Naive B cell (primary cell): ENCODE results near the gene HSP90B1. TPM values are rescaled to one million over a fixed set of nuclear protein-coding genes. Genes with fewer than 3 reads are reported as not detected.
A peak's percentile ranks its signal among the peaks of the same experiment; 100 is the strongest.

Experiments used
- ATAC-seq, 2 donors: fragments of 150-1000 bp; cut with Tn5 transposase; 2 replicates each; pipeline ENCODE4 v1.10.0; 2021; ENCODE audit warnings: low read depth in 2 of 2, mild to moderate bottlenecking in 2 of 2, moderate library complexity in 2 of 2
- DNase-seq: peaks from one replicate; pipeline ENCODE4 v3.0.0; 2022
- H3K27ac Mint-ChIP-seq, 6 donors: one replicate each; pipeline ENCODE4 v1.8.0; 2020 to 2022; ENCODE audit warnings: mild to moderate bottlenecking in 6 of 6, mixed read lengths in 6 of 6, moderate library complexity in 5 of 6, inconsistent platforms in 2 of 6
- H3K27me3 Mint-ChIP-seq, 3 donors: one replicate each; pipeline ENCODE4 v1.8.0; 2021 to 2022; ENCODE audit warnings: mixed read lengths in 3 of 3, mild to moderate bottlenecking in 1 of 3
- H3K36me3 Mint-ChIP-seq, 2 donors: one replicate each; pipeline ENCODE4 v1.8.0; 2020 to 2022; ENCODE audit warnings: mixed read lengths in 2 of 2, inconsistent platforms in 1 of 2, mild to moderate bottlenecking in 1 of 2
- H3K4me1 Mint-ChIP-seq, 3 donors: one replicate each; pipeline ENCODE4 v1.8.0; 2020 to 2022; ENCODE audit warnings: mixed read lengths in 3 of 3, inconsistent platforms in 1 of 3, mild to moderate bottlenecking in 1 of 3, moderate library complexity in 1 of 3
- H3K4me3 Mint-ChIP-seq, 8 donors: one replicate each; pipeline ENCODE4 v1.8.0; 2020 to 2022; ENCODE audit warnings: mild to moderate bottlenecking in 8 of 8, mixed read lengths in 8 of 8, moderate library complexity in 8 of 8, inconsistent platforms in 2 of 8
- H3K9me3 Mint-ChIP-seq, 7 donors: one replicate each; pipeline ENCODE4 v1.8.0; 2020 to 2022; ENCODE audit warnings: mixed read lengths in 7 of 7, mild to moderate bottlenecking in 5 of 7, inconsistent platforms in 2 of 7, moderate library complexity in 1 of 7
- polyA plus RNA-seq, 6 donors: library from polyadenylated mRNA; unstranded; fragments of 300-500 nt; fragmentation: Illumina TruSeq; gene quantifications; one replicate each; pipeline ENCODE4 v1.2.3, GENCODE V29; 2021; ENCODE audit warnings: low read depth in 6 of 6

Gene HSP90B1
- polyA plus RNA-seq, 6 donors from 2014 or later, result 152 to 207 (median 177) TPM

GRCh38 chr12:103965590-103966504 is 35.6 kb downstream of the HSP90B1 start, which contains the start of gene TDG:
Gene TDG (plus strand): TSS chr12:103965872. CDS start chr12:103966038, 166 bp downstream.
- DNase-seq, result peak; percentile 97
- H3K4me1 Mint-ChIP-seq, result peaks cover 36 to 40% (median 39%) of the 10 kb centered on the region in 3 donors

DNA sequence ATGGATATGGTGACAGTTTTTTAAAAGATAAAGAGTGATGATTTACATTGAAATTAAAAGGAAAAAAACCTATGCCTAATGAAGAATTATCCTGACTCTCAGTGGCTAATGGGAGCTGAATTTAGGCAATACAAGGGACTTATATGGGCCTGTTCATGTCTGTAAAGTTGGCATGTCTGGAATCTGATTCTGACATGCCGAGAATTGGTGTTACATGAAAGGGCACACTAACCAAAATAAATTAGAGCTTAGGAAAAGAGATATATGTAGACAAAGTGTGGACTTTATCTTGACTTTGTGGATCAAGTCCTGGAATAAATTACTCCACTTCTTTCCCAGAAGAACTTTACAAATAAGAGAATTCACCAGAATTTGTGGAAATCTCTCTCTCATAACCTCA is 36.5 kb downstream of the HSP90B1 start:
- Mint-ChIP-seq H3K36me3 (no peaks in the 10 kb centered on the region), H3K9me3 (no peaks in the 10 kb centered on the region), H3K27ac (peak overlapping the region; percentile 73 to 99 (median 98)), H3K4me3 (peak overlapping the region; percentile 87 to 99 (median 96)), H3K4me1 (peaks cover 41 to 47% (median 46%) of the 10 kb centered on the region in 3 donors), H3K27me3 (no peaks in the 10 kb centered on the region)
- DNase-seq (no peak), ATAC-seq (no peak)

More at GRCh38 chr12:103965590-103966504, 35.6 kb downstream of the HSP90B1 start, which contains the start of gene TDG:
- Mint-ChIP-seq H3K4me3 (peak within 1 kb of the TSS; percentile 87 to 99 (median 96)), H3K27me3 (no peaks in the 10 kb centered on the region), H3K27ac (peak within 1 kb of the TSS; percentile 98 to 99 (median 98)), H3K9me3 (no peaks in the 10 kb centered on the region), H3K36me3 (no peaks in the 10 kb centered on the region)
- peak; percentile 93 to 94 for ATAC-seq

GRCh38 chr12:103969391-103969790 is 39.2 kb downstream of the HSP90B1 start:
- H3K4me1 Mint-ChIP-seq, result peaks cover 41 to 56% (median 55%) of the 10 kb centered on the region in 3 donors
- peak overlapping the region in 2 of 8 donors; percentile 10 for H3K4me3 Mint-ChIP-seq
- ATAC-seq (no peak), DNase-seq (no peak)
- H3K27ac Mint-ChIP-seq, result peak overlapping the region in 1 of 6 donors; percentile 14
- no peaks in the 10 kb centered on the region for H3K27me3 Mint-ChIP-seq
- no peaks in the 10 kb centered on the region for H3K36me3 Mint-ChIP-seq
- no peaks in the 10 kb centered on the region for H3K9me3 Mint-ChIP-seq

DNA sequence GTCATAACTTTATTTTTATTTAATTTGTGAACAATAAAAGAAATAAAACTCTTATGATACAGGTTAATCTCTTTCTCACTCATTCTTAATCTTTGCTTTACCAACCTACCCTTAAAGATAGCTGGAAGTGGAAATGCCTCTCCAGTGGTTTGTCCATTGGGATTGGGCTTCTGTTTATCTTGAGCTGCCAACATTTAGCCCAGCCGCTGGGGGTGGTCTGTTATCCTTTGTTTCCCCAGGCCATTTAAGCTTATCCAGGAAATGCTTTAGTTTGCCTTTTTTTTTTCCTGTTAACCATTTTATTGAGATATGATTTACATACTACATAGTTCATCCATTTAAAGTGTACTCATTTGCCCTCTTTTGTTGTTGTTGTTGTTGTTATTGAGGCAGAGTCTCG is 43.7 kb downstream of the HSP90B1 start:
- Mint-ChIP-seq H3K4me3 (peak overlapping the region in 1 of 8 donors; percentile 40), H3K9me3 (no peaks in the 10 kb centered on the region), H3K36me3 (peaks cover 10 to 16% of the 10 kb centered on the region in 2 donors), H3K27ac (peak overlapping the region in 1 of 6 donors; percentile 47), H3K4me1 (peaks cover 29 to 47% (median 44%) of the 10 kb centered on the region in 3 donors), H3K27me3 (no peaks in the 10 kb centered on the region)
- ATAC-seq (no peak), DNase-seq (no peak)

DNA sequence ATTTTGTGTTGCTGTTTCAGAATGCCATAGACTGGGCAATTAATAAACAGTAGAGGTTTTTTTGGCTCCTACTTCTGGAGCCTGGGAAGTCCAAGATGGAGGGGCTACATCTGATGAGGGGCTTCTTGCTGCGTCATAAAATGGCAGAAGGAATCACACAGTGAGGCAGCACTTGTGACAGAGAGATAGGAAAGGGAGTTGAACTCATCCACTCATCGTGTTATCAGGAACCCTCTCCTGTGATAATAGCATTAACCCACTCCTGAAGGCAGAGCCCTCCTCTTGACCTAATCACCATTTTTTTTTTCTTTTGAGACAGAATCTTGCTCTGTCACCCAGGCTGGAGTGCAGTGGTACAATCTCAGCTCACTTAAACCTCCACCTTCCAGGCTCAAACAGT is 45.2 kb downstream of the HSP90B1 start:
- Mint-ChIP-seq H3K4me1 (peaks cover 27 to 47% (median 39%) of the 10 kb centered on the region in 3 donors), H3K36me3 (peaks cover 10 to 16% of the 10 kb centered on the region in 2 donors), H3K27ac (peak overlapping the region in 1 of 6 donors; percentile 54), H3K9me3 (no peaks in the 10 kb centered on the region), H3K27me3 (no peaks in the 10 kb centered on the region), H3K4me3 (no peak overlapping the region)
- no peak for ATAC-seq
- DNase-seq, result no peak

DNA sequence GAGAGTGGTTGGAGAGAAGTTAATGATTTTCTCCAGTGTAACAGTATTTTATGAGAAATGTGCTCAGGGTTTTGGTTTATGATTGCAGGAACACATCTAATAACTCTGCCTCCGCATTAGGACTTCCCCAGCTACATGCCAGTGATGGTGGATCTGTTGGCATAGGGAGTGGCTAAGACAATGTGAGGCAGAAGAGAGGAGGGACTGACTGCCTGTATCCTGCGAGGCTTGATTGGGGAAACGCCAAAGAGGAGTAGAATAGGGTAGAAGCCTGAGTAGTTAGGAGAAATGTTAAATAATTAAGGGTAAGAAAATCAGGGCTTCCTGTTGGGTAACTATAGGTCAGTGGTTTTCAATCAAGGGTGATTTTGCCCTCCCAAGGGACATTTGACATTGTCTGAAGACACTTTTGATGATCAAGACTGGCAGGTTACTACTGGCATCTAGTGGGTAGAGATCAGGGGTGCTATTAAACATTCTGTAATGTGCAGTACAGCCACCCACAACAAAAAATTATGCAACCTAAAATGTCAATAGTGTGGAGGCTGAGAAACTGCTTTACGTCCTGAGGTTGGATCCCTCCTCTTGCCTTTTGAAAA is 48.3 kb downstream of the HSP90B1 start:
- ATAC-seq, result peak; percentile 83 to 84
- Mint-ChIP-seq H3K36me3 (peaks cover 14 to 16% of the 10 kb centered on the region in 2 donors), H3K27me3 (no peaks in the 10 kb centered on the region), H3K4me3 (peak overlapping the region in 1 of 8 donors; percentile 29), H3K27ac (peak overlapping the region in 3 of 6 donors; percentile 66 to 82 (median 74)), H3K9me3 (no peaks in the 10 kb centered on the region), H3K4me1 (peaks cover 22 to 31% (median 26%) of the 10 kb centered on the region in 3 donors)
- no peak for DNase-seq

- Mint-ChIP-seq H3K27ac (no peak overlapping the region), H3K4me1 (no peaks in the 10 kb centered on the region), H3K4me3 (no peak overlapping the region), H3K27me3 (no peaks in the 10 kb centered on the region), H3K36me3 (peaks cover 0 to 12% of the 10 kb centered on the region in 2 donors), H3K9me3 (no peaks in the 10 kb centered on the region)
- no peak for DNase-seq
- ATAC-seq, result no peak
Measured at GRCh38 chr12:103986829-103987228, 56.6 kb downstream of the HSP90B1 start.

DNA sequence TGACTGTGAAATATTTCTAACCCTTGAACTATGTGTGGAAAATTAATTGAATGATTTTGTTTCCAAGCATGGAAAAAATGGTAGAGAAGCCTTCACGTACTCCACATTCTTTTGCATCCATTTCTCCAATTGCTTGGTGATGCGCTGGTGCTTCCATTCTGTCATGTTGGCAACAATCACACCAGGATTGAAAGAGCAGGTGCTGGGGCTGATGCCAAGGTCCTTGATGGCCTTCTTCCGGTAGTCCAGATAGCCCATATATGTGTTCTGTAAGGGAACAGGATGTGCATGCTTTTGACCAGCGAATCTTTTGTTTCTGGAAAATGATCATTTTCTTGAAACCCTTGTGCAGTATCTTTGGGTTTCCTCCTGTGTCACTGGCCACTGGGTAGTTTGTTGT is 64.0 kb downstream of the HSP90B1 start:
- H3K27me3 Mint-ChIP-seq, result peaks cover 5 to 24% (median 12%) of the 10 kb centered on the region in 3 donors
- H3K4me3 Mint-ChIP-seq, result no peak overlapping the region
- H3K9me3 Mint-ChIP-seq, result no peaks in the 10 kb centered on the region
- no peaks in the 10 kb centered on the region for H3K4me1 Mint-ChIP-seq
- ATAC-seq (no peak), DNase-seq (no peak)
- H3K36me3 Mint-ChIP-seq, result no peaks in the 10 kb centered on the region
- no peak overlapping the region for H3K27ac Mint-ChIP-seq

DNA sequence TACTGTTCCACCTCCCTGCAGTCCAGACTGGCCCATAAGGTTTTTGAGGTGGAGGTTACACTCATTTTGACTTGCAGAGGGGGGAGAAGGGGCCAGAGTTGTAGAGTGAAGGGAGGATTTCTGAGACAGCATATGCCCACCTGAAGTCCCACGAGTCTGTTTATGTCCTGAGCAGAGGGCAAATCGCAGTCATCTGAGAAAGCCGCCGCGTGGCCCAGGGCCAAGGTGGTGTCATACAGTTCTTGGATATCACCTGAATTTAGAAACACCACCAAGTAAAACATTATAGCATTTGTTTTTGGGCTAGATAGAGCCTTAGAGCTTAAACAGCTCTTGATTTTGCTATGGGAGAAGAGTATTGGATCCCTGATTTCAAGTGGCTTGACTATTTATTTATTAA is 66.4 kb downstream of the HSP90B1 start:
- no peak for DNase-seq
- no peak overlapping the region for H3K4me3 Mint-ChIP-seq
- H3K36me3 Mint-ChIP-seq, result no peaks in the 10 kb centered on the region
- no peak overlapping the region for H3K27ac Mint-ChIP-seq
- ATAC-seq, result no peak
- H3K4me1 Mint-ChIP-seq, result no peaks in the 10 kb centered on the region
- peaks cover 5 to 39% (median 31%) of the 10 kb centered on the region in 3 donors for H3K27me3 Mint-ChIP-seq
- H3K9me3 Mint-ChIP-seq, result no peaks in the 10 kb centered on the region

GRCh38 chr12:103997286-103997900 is 67.2 kb downstream of the HSP90B1 start:
- ATAC-seq (no peak), DNase-seq (no peak)
- Mint-ChIP-seq H3K4me1 (no peaks in the 10 kb centered on the region), H3K36me3 (no peaks in the 10 kb centered on the region), H3K27me3 (peaks cover 5 to 39% (median 33%) of the 10 kb centered on the region in 3 donors), H3K27ac (peak overlapping the region in 1 of 6 donors; percentile 35), H3K9me3 (no peaks in the 10 kb centered on the region), H3K4me3 (no peak overlapping the region)

Other genes with a start within 250 kb of the HSP90B1 start
- 1 to 10 TPM in 5 of 6 donors, under 1 TPM in 1; 0.96 to 4.4 (median 1.9) TPM for gene NT5DC3, start 89.2 kb upstream of the HSP90B1 start, polyA plus RNA-seq
- gene TDG, start 35.5 kb downstream of the HSP90B1 start, polyA plus RNA-seq, result 10 to 100 TPM; 19.3 to 27.1 (median 21.1) TPM
- gene GLT8D2, start 119.8 kb downstream of the HSP90B1 start, polyA plus RNA-seq, result under 1 TPM in 2 of 6 donors, not detected in 4; 0.32 to 0.66 TPM
- gene HCFC2, start 134.1 kb downstream of the HSP90B1 start, polyA plus RNA-seq, result 10 to 100 TPM in 1 of 6 donors, 1 to 10 TPM in 5; 2.6 to 11.5 (median 6.4) TPM
- 10 to 100 TPM; 24.2 to 44.4 (median 32.3) TPM for gene NFYB, start 207.8 kb downstream of the HSP90B1 start, polyA plus RNA-seq